ENCODE results near the gene HSPB8.

Gene HSPB8

GRCh38 chr12:119178544-119179334 is at the start of gene HSPB8:
TSS of gene HSPB8 (plus strand) at chr12:119178931. CDS start at chr12:119179313, 382 bp downstream.
- no peak for DNase-seq

GRCh38 chr12:119129827-119130434 is 48.8 kb upstream of the HSPB8 start:
- DNase-seq = no peak

GRCh38 chr12:119130523-119130922 is 48.2 kb upstream of the HSPB8 start:
- no peak for DNase-seq

DNA sequence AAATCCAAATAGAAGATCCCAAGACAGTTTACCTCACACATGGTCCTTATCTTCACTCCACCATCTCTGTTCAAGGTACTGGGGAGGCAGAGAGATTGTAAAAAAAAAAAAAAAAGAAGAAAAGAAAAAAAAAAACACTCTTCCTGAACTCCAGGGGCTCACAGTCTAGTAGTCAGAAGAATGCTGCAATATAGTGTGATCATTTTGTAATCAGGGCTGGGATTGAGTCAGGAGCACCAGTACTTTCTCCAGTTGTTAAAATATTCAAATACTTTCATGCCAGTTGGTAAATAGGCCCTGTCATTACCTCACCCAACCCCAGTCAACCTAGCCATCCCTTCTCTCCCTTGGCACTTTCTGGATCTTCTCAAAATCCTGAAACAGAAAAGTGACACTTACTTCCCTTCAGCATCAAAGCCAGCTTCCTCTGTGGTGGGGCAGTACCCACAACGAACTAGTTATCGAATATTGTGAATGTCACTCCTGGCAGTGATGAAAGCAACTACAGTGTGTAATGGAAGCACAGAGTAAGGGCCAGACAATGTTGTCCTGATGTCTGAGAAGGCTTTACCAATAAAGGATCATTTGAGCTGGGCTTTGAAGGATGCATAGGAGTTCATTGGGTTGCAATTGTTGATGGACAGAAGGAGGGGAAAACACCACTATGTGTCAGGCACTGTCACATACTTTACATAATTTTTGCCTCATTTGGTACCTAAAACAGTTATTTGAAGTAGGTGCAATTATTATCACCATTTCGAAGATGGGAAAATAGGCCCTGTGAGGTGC is 44.3 kb upstream of the HSPB8 start:
- DNase-seq = no peak

GRCh38 chr12:119136811-119137410 is 41.8 kb upstream of the HSPB8 start:
- no peak for DNase-seq

DNA sequence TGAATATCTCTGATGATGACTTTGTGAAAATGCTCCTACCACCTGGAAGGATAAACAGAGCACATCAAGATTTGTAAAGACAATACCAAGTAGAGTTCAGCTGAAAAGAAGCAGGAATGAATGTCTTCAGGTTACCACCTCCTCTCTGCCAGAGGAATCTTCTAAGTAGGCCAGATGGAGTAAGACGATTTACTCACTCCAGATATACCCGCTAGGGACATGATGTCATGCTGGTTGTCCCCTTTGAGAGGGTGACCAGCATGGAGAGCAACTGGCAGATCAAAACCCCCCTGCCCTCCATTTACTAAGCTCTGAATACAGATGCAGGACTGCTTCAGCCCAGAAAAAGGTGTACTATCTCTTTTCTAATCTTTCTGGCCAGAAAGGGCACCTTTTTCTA is 39.3 kb upstream of the HSPB8 start:
- DNase-seq = no peak

GRCh38 chr12:119145367-119145766 is 33.4 kb upstream of the HSPB8 start:
- DNase-seq = no peak

- no peak for DNase-seq
These were observed 30.8 kb upstream of the HSPB8 start for GRCh38 chr12:119147847-119148448.

DNA sequence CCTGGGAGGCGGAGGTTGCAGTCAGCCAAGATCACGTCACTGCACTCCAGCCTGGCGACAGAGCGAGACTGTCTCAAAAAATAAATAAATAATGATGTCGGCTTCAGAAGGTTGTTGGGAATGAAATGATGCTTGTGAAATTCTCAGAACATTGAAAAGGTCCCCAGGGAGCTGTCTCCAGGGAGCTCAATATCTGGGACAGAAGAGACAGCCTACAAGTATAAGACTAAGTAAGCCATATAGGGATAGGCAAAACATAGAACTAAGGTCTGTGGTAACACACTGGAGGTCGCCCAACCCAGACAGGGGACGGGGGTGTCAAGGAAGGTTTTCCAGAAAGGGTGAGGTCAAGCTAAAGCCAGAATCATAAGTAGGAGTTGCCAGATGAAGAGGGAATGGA is 29.5 kb upstream of the HSPB8 start:
- no peak for DNase-seq

DNA sequence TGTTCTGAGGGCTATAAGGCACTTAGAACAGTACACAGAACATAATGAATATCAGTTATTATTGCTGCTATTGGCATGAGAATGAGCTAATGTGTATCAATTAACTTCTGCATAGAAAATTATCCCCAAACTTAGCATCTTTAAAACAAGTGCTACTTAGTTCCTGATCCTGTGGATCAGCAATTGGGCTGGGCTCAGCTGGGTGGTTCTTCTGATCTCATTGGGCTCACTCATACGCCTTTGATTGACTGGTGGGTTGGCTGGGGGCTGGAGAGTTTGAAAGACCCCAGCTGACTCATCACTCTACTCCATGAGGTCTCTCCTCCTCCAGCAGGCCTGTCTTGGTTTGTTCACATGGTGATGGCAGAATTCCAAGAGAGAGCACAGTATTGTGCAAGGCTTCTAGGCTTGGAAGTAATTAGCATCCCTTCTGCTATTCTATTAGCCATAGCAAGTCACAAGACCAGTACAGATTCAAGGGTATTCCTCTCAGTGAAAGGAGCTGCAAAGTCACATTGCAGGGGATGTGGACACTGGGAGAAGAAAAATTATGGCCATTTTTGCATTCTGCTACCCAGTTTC is 27.2 kb upstream of the HSPB8 start:
- DNase-seq = no peak

DNA sequence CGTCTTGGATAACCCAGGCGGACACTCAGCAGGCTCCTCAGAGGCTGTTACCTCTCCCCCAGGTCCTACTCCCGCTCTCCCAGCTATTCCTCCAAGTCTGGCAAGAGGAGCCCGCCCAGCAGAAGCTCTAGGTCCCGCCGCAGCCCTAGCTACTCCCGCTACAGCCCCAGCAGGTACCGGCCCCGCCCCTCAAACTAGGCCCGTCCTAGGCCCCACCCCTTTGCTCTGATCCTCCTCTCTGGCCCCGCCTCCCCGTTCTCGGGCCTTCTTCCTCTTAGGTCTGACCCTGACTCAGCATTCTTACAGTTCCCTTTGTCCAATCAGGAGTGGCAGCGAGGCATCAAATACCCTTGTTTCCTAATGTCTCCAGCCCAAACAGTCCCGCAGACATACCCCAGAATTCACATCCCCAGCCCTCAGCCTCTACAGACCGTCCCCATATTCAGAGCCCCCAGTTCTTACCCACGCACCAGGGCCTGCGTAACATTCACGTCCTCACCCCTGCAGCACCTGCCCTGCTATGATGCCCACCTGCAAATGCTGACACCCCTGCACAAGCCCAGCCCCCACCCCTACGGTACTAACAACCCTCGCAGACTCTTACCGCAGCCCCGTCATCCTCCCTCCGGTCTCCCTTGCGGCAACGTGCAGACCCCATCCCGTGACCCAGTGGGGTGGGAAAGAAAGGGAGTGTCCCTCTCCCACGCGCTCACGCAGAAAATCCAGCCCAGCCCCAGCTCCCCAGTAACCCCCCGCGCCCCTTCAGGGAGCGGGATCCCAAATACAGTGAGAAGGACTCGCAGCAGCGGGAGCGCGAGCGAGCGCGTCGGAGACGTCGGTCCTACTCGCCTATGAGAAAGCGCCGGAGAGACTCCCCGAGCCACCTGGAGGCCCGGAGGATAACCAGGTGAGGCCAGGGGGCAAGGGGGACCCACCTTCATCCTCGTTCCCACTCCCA is 25.0 kb upstream of the HSPB8 start:
- DNase-seq = no peak

DNA sequence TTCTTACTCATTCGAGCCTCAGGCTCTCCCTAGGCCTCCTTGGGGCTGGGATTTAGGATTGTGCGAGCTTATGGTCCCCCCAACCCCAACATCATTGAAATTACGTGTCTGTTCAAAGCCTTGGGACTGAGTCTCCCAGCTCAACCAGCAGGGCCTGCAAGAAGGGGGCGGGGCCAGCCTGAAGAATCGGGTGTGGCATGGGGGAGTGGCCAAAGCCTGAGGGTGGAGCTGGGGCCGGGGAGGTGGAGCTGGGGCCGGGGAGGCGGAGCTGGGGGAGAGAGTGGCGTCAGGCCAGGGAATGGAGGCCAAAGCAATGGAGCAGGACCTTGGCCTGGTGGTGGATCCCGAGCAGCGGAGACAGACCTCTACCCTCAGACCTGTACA is 24.3 kb upstream of the HSPB8 start:
- no peak for DNase-seq

DNA sequence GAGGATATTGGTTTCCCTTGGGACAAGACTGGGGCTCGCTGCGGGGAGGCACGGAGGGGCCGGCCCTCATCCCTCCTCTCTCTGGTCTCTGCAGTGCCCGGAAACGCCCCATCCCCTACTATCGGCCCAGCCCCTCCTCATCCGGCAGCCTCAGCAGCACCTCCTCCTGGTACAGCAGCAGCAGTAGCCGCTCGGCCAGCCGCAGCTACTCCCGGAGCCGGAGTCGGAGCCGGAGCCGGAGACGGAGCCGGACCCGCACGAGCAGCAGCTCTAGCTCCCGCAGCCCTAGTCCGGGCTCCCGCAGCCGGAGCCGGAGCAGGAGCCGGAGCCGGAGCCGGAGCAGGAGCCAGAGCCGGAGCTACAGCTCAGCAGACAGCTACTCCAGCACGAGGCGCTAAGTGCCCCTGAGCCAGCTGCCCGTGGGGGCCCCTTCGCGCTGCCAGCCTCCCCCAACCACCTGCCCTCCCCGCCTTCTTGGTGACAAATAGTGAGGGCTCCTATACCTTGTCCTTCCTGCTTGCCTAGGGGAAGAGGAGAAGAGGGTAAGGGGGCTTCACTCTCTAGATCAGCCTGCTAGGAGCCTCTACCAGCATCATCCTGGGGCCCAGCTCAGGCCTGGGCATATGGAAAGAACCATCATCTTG is 22.2 kb upstream of the HSPB8 start:
- no peak for DNase-seq

DNA sequence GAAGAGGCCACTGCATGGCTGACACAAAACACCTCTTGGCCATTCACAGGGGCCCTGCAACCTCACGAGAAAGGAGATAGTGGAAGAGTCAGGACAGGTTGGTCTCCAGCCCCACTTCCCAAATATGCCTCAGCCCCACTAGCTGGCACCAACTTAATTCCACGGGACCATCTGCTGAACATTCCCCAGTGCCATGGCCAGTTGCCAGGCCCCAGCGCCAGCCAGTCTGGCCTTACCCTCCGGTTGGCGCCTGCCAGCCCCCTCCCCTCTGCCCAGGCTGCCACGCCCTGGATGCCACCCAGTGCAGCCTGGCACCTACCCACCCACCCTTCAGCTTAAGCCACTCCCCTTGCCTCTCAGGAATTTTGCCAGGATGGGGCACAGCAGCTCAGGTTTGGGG is 21.2 kb upstream of the HSPB8 start:
- DNase-seq = no peak

GRCh38 chr12:119157978-119158377 is 20.8 kb upstream of the HSPB8 start:
- DNase-seq = no peak

- DNase-seq = no peak
These were observed 20.3 kb upstream of the HSPB8 start for GRCh38 chr12:119158402-119158801.

GRCh38 chr12:119159844-119160243 is 18.9 kb upstream of the HSPB8 start:
- DNase-seq = no peak

- DNase-seq = no peak
These were observed 10.8 kb upstream of the HSPB8 start for GRCh38 chr12:119167902-119168301.

GRCh38 chr12:119168721-119169120 is 10.0 kb upstream of the HSPB8 start:
- no peak for DNase-seq

GRCh38 chr12:119169150-119169549 is 9.6 kb upstream of the HSPB8 start:
- DNase-seq = no peak

DNA sequence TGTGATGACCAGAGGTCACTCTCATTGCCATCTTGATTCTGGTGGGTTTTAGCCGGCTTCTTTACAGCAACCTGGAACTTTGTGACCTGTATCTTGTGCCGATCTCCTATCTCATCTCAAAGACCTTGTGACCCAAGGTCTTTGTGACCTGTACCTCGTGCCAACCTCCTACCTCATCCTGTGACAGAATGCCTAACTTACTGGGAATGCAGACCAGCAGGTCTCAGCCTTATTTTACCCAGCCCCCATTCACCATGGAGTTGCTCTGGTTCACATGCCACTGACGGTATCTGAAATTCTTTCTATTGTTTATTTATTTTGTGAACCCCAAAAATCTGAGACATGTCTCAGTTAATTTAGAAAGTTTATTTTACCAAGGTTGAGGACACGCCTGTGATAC is 7.4 kb upstream of the HSPB8 start:
- DNase-seq = no peak

Measured in activated CD8-positive, alpha-beta memory T cell treated with anti-CD3 and anti-CD28 coated beads, Interleukin-2, amount 50 U/mL, for 48 hours (primary cell).